Calu3 (cell line): ENCODE results near the gene NINJ1. TPM values are rescaled to one million over a fixed set of nuclear protein-coding genes. Genes with fewer than 3 reads are reported as not detected.

ENCODE experiments used
- BruUV-seq: library from RNA; stranded (reverse); fragments of 400-500 nt; replicated peaks from 2 replicates; lab custom pipeline; 2021; lab: Mats Ljungman, UMichigan
- CTCF ChIA-PET: fragments of 300-600 bp; sonication (Branson Sonifier 250); formaldehyde crosslinking; loops from one replicate; lab custom pipeline; 2022; ENCODE audit warnings: antibody characterized with exemption; lab: Charles Lee
- DNase-seq: peaks from one replicate; pipeline ENCODE4 v3.0.0; 2022
- H3K27ac Mint-ChIP-seq: one replicate; pipeline ENCODE4 v1.8.0; 2022; ENCODE audit warnings: mixed read lengths; ENCODE audit not compliant: unreplicated experiment
- H3K27me3 Mint-ChIP-seq: one replicate; pipeline ENCODE4 v1.8.0; 2022; ENCODE audit warnings: mixed read lengths; ENCODE audit not compliant: unreplicated experiment
- H3K36me3 Mint-ChIP-seq: one replicate; pipeline ENCODE4 v1.8.0; 2022; ENCODE audit warnings: mild to moderate bottlenecking, moderate library complexity, mixed read lengths; ENCODE audit not compliant: insufficient read depth, unreplicated experiment
- H3K4me1 Mint-ChIP-seq: one replicate; pipeline ENCODE4 v1.8.0; 2022; ENCODE audit warnings: mild to moderate bottlenecking, low read depth, mixed read lengths; ENCODE audit not compliant: unreplicated experiment
- H3K4me3 Mint-ChIP-seq: one replicate; pipeline ENCODE4 v1.8.0; 2022; ENCODE audit warnings: mild to moderate bottlenecking, low read depth, moderate library complexity, mixed read lengths; ENCODE audit not compliant: unreplicated experiment
- H3K9me3 Mint-ChIP-seq: one replicate; pipeline ENCODE4 v1.8.0; 2022; ENCODE audit warnings: low read depth, mixed read lengths; ENCODE audit not compliant: unreplicated experiment
- intact Hi-C: fragments of 100-400 bp; cut with micrococcal nuclease; formaldehyde crosslinking; loops from one replicate; pipeline ENCODE4 v1.10.0; 2022; ENCODE audit not compliant: unreplicated experiment
- total RNA-seq: library from RNA; stranded (reverse); gene quantifications from 2 replicates; pipeline ENCODE4 v1.2.3, GENCODE V29; 2022
- TF ChIP-seq, protein P1 (sequence below): fragments of 200-600 bp; IDR thresholded peaks from one replicate; pipeline ENCODE4 v1.8.0; 2022; ENCODE audit warnings: antibody characterized with exemption; ENCODE audit not compliant: unreplicated experiment

NINJ1 gene
- total RNA-seq, 1 experiment from 2014 or later, result 12.6 TPM

DNA sequence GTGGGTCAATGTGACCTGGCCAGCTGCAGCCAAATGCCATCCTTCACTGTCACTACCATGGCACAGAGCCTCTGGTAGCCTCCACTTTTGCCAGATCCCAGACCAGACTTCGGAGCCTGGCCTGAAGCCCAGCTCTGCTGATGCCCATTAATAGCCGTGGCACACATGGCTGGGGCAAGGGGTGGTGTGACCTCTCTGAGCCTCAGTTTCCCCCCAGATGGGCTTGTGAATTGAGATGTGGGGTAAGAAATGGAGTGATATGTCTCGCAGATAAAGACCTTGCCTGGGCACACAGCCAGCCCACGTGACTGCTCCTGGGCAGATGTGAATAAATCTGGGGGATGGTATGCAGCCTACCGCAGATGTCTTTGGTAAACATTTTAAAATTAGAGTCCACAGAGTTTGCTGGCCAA lies 61.7 kb downstream of the NINJ1 start:
- Mint-ChIP-seq H3K4me1 (peaks cover 7% of the 10 kb centered on the region), H3K4me3 (no peak overlapping the region), H3K27me3 (no peaks in the 10 kb centered on the region), H3K36me3 (no peaks in the 10 kb centered on the region), H3K27ac (no peak overlapping the region), H3K9me3 (no peaks in the 10 kb centered on the region)
- BruUV-seq, result no TSS peak
- DNase-seq, result no peak
- intact Hi-C loops, result no loop called here
- CTCF ChIA-PET, result interaction anchor here (0.6 to 1.2 kb wide), 2 partner anchors 10 to 507 kb away, joined by 3 read pairs; no protein-coding TSS in a partner anchor
- TF ChIP-seq, protein P1, sequence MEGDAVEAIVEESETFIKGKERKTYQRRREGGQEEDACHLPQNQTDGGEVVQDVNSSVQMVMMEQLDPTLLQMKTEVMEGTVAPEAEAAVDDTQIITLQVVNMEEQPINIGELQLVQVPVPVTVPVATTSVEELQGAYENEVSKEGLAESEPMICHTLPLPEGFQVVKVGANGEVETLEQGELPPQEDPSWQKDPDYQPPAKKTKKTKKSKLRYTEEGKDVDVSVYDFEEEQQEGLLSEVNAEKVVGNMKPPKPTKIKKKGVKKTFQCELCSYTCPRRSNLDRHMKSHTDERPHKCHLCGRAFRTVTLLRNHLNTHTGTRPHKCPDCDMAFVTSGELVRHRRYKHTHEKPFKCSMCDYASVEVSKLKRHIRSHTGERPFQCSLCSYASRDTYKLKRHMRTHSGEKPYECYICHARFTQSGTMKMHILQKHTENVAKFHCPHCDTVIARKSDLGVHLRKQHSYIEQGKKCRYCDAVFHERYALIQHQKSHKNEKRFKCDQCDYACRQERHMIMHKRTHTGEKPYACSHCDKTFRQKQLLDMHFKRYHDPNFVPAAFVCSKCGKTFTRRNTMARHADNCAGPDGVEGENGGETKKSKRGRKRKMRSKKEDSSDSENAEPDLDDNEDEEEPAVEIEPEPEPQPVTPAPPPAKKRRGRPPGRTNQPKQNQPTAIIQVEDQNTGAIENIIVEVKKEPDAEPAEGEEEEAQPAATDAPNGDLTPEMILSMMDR, result no peak

Other genes with a start within 250 kb of the NINJ1 start
- 3.1 and 4.5 TPM in 2 replicates for gene FGD3, start 186.7 kb downstream of the NINJ1 start, total RNA-seq
- gene SUSD3, start 75.5 kb downstream of the NINJ1 start, total RNA-seq, result 0.69 and 1.3 TPM in 2 replicates
- 26.1 and 26.4 TPM in 2 replicates for gene CARD19, start 38.0 kb downstream of the NINJ1 start, total RNA-seq
- 81.2 and 85.7 TPM in 2 replicates for gene WNK2, start 49.9 kb upstream of the NINJ1 start, total RNA-seq